G401.6 (cell line): ENCODE results near the gene CFAP58.
"Not testable (repeated sequence)": the region's sequence is repeated elsewhere in the genome, so short reads cannot be mapped to it uniquely, and the experiment has no call there.

Source experiments
- FAIRE-seq: peaks from 2 replicates; lab custom pipeline; 2012; peaks lifted over from hg19 to GRCh38; lab: Jason Lieb, UNC

CFAP58 gene

GRCh38 chr10:104434601-104435000, 81.0 kb downstream of the CFAP58 start:
- no peak for FAIRE-seq

- FAIRE-seq = no peak
Observed at GRCh38 chr10:104435822-104436221, 82.2 kb downstream of the CFAP58 start.

DNA sequence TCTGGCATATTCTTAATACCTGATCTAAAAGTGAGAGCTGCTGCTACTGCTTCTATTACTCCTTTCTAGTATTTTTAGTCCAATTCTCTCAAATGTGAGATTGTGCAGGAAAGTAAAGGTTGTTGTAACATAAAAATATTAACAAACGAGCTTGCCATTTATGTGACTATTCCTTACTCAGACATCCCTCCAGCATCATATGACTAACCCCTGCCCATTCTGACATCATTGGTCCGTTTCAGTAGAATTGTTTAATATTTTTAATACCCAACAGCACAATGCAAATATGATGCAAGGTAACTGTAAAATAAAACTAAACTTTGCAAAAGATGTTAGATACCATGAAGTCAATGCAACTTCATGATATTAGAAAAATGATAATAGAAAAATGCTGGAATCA, 83.6 kb downstream of the CFAP58 start:
- no peak for FAIRE-seq

- FAIRE-seq = no peak
Observed at GRCh38 chr10:104440221-104440620, 86.6 kb downstream of the CFAP58 start.

- no peak for FAIRE-seq
Observed at GRCh38 chr10:104441329-104442000, 87.8 kb downstream of the CFAP58 start.

GRCh38 chr10:104445359-104445758, 91.7 kb downstream of the CFAP58 start:
- FAIRE-seq = no peak

GRCh38 chr10:104446151-104446550, 92.5 kb downstream of the CFAP58 start:
- no peak for FAIRE-seq

DNA sequence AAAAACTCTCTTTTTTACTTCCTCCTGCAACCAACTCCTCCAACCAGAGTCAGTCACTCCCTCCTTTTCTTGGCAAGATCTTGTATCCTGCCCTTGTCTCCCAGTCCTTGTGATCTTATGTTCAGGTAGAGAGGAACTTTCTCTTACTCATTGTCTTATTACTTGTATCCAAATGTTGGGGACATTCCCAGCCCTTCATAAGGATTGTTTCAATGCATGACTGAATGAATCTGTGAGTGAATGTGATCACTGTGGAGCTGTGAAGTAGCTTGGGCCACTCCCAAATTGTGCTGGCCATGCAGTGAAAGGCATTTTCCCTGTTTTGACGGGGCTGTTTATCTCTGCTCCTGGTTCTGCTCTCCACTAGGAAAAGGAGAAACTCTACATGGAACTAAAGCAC, 93.7 kb downstream of the CFAP58 start:
- FAIRE-seq = no peak

- no peak for FAIRE-seq
Observed at GRCh38 chr10:104447906-104448305, 94.3 kb downstream of the CFAP58 start.

DNA sequence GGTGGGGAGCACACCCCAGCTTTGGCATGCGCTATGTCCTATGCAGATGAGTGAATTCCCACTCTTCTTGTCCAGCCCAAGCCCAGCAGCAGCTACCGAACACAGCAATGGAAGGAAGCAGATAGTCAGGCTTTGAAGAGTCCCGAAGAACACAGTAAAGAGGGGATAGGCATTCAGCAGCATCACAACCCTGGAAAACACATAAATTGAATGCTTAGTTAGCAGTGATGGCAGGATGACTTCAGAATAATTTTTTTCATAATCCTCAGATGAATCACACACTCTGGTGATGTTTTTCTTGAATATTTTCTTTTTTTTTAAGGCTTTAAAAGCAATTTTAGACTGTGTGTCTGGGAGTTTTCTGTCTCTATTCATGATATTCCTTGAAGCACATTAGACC, 95.8 kb downstream of the CFAP58 start:
- no peak for FAIRE-seq

DNA sequence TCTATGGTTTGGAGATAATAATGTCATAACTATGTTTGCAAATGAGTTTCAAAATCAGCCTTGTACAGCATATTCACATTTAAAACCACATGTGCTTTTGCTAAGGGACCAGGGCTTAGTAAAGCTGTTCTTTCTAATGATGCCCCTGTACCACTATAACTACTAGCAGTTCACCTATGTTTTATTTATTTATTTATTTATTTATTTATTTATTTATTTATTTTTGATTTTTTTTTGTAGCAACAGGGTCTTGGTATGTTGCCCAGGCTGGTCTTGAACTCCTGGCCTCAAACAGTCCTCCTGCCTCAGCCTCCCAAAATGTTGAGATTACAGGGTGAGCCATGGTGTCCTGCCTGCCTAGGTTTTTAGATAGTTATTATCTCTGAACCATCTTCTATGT, 96.9 kb downstream of the CFAP58 start:
- FAIRE-seq = no peak

DNA sequence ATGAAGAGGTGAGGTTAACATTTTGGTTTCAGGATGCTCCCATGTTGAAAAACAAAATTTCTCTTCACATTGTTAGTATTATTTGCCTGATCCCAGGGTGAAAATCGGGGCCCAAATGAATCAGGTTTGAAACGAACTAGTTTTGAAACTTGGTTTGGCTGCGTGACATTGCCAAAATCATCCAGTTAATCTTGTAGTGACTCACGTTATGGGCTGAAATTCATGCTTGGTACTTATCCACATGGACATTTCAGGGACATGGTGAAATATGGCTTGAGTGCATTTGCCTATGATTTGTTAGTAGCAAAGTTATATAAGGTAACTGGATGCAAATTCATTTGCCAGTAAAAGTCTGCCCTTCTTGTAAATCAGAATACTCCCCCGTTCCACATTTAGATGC, 97.3 kb downstream of the CFAP58 start:
- no peak for FAIRE-seq

DNA sequence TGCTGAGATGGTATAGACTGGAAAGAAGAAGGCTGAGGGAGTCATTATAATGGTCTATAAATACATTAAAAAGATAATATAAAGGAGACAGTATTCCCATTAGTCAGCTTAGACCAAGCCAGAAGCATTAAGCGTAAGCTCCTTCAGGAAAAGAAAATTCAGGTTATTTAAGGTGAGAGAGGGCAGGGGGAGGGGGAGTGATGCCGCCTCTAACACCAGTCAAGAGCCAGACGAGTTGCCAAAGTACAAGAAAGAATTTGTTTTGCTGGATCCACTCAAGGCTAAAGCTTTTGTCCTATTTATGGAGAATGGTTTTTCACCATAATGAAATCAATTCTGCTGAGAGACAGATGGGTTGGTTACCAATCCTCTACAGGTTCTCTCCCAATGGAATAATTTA, 99.3 kb downstream of the CFAP58 start:
- FAIRE-seq = no peak

DNA sequence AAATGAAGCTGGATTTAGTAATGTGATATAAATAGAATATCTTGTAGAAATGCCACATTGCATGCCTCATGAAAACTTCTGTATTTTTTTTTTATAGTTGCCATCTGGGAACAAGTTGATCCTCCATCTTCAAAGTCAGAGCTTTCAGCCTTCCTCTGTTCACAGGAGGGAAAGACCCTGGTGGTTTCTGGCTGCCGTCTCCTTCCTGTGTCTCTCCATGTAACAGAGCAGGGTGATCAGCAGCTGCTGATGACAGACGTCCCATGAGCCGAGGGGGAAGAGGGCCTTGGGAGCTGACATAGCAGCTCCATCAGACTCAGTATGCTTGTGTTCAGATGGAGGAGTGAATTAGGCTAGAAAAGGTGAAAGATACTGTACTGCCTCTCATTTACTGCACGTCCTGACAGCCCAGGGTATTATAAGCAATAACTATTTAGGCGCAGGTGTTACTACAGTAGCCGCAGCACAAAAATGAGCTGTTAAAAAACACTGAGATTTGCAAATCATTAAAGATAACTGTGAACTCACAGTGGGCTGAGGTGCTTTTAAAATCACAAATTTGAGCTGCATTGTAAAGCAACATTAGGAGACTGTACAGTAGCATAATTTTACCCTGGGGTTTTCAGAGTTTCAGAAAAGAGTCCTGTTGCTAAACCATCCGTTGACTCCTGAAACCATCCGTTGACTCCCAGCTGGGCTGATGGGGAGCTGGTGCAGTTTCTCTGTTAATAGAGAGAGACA, 103.3 kb downstream of the CFAP58 start:
- FAIRE-seq = no peak

DNA sequence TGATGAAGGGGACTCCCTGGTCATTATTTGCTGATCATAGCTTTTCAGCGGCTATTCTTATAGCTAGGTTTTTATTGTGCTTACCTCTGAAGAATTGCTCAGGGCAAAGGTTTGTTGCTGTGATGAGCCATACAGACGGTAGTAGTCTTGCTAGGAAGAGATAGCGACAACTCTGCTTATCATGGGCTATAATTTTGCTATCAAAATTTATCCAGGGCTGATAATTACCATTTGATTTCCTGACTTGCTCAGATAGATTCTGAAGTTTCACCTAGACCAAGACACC, 103.9 kb downstream of the CFAP58 start:
- FAIRE-seq = no peak

DNA sequence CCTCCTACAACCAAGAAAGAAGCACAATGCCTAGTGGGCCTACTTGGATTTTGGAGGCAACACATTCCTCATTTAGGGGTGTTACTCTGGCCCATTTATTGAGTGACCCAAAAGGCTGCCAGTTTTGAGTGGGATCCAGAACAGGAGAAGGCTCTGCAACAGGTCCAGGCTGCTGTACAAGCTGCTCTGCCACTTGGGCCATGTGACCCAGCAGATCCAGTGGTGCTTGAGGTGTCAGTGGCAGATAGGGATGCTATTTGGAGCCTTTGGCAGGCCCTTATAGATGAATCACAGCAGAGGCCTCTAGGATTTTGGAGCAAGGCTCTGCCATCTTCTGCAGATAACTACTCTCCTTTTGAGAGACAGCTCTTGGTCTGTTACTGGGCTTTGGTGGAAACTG, 111.9 kb downstream of the CFAP58 start:
- not testable (repeated sequence) for FAIRE-seq

DNA sequence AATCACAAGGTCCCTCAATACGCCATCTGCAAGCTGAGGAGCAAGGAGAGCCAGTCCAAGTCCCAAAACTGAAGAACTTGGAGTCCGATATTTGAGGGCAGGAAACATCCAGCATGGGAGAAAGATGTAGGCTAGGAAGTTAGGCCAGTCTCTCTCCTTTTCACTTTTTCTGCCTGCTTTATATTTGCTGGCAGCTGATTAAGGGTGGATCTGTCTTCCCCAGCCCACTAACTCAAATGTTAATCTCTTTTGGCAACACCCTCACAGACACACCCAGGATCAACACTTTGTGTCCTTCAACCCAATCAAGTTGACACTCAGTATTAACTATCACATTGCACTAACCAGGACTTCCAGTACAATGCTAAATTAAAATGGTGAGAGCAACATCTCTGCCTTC, 115.2 kb downstream of the CFAP58 start:
- not testable (repeated sequence) for FAIRE-seq

DNA sequence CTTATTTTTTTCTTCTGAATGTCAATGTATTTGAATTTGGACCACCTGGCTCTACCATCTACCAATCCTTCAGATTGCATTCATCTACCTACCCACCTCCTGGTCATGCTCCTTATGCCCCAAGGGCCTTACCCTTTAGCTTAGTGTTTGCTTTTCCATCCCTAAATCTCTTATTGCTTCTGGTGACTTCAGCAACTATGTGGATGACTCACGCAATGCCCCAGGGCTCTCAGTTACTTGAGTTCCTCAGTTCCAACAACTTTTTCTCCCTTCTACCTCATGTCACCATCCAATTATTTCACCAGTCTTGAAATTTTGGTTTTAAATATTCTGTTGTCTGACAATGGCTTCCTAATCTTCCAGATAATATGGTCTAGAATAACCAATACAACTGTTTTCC, 118.9 kb downstream of the CFAP58 start:
- no peak for FAIRE-seq

DNA sequence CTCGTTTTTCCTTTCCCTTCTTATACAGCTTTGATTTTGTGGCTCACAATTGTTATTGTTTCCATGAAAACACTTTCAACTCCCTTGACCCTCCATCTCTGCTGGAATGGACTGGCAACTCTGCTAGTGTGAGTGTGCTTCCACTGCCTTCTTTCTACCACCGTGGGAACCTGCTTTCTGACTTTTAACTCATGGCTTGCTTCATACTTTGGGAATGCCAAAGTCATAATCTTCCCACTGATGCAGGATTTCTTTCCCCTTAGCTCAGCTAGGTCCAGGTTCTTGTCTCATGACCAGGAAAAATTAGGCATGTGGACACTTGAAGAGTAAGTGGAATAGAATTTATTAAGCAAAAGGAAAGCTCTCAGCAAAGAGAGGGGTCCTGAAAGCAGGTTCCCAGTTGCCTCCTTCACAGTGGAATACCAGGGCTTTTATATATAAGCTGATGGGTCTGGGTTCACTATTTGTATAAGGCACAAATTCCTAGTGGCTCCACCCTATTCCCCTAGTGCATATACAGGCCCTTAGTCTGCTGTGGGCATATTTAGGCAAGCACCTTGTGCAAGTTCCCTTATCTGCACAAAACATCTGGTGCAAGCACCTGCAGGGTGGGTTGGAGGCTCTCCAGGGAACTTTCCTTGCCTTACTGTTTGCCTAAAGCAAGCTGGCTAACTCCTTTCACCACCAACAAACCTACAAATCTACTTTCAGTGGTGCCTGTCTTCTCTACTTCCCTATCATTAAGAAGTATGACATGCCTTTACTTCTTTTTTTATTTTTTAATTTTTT, 119.5 kb downstream of the CFAP58 start:
- FAIRE-seq = no peak

GRCh38 chr10:104478380-104478779, 124.7 kb downstream of the CFAP58 start:
- no peak for FAIRE-seq

GRCh38 chr10:104479906-104480593, 126.4 kb downstream of the CFAP58 start:
- FAIRE-seq = no peak

- FAIRE-seq = no peak
Observed at GRCh38 chr10:104480797-104481196, 127.2 kb downstream of the CFAP58 start.

- no peak for FAIRE-seq
Observed at GRCh38 chr10:104483582-104483981, 129.9 kb downstream of the CFAP58 start.
